GM18858 (cell line): Measurements from ENCODE around the gene ARHGAP33.
A peak's percentile ranks its signal among the peaks of the same experiment; 100 is the strongest.

Source experiments
- ATAC-seq: cut with Tn5 transposase; IDR thresholded peaks from one replicate; pipeline ENCODE4 v1.9.1; 2021; ENCODE audit not compliant: unreplicated experiment

The ARHGAP33 gene

GRCh38 chr19:35739275-35740107 lies 35.9 kb upstream of the ARHGAP33 start:
- no peak for ATAC-seq

- ATAC-seq, result peak; percentile 14
Measured at GRCh38 chr19:35740108-35740422, 35.3 kb upstream of the ARHGAP33 start.

GRCh38 chr19:35740423-35741202 lies 34.8 kb upstream of the ARHGAP33 start:
- ATAC-seq, result peak; percentile 29

GRCh38 chr19:35741203-35741515 lies 34.2 kb upstream of the ARHGAP33 start:
- ATAC-seq, result no peak

- no peak for ATAC-seq
Measured at GRCh38 chr19:35742121-35742724, 33.1 kb upstream of the ARHGAP33 start, which contains the start of gene IGFLR1. Gene IGFLR1, minus strand, starts transcription at chr19:35742452. Its CDS starts 1,272 bp downstream, at chr19:35741180.

GRCh38 chr19:35743640-35744429 lies 31.5 kb upstream of the ARHGAP33 start:
- no peak for ATAC-seq

- ATAC-seq, result no peak
Measured at GRCh38 chr19:35744430-35745327, 30.7 kb upstream of the ARHGAP33 start.

GRCh38 chr19:35745328-35746086 lies 29.9 kb upstream of the ARHGAP33 start, which contains the start of the genes PSENEN and U2AF1L4:
Gene PSENEN, plus strand, starts transcription at chr19:35745651. Its CDS starts 280 bp downstream, at chr19:35745931.
Gene U2AF1L4, minus strand, starts transcription at chr19:35745418. Its CDS starts 27 bp downstream, at chr19:35745391.
- ATAC-seq, result peak; percentile 38

GRCh38 chr19:35746087-35746462 lies 29.3 kb upstream of the ARHGAP33 start:
- no peak for ATAC-seq

GRCh38 chr19:35746531-35746930 lies 28.8 kb upstream of the ARHGAP33 start:
- no peak for ATAC-seq

GRCh38 chr19:35748106-35749020 lies 27.0 kb upstream of the ARHGAP33 start, which contains the start of gene LIN37:
Gene LIN37, plus strand, starts transcription at chr19:35748576. Its CDS starts 149 bp downstream, at chr19:35748725.
- peak; percentile 65 for ATAC-seq

GRCh38 chr19:35750167-35750566 lies 25.2 kb upstream of the ARHGAP33 start:
- ATAC-seq, result no peak

- ATAC-seq, result no peak
Measured at GRCh38 chr19:35751839-35752745, 23.3 kb upstream of the ARHGAP33 start.

- ATAC-seq, result no peak
Measured at GRCh38 chr19:35752746-35753350, 22.5 kb upstream of the ARHGAP33 start.

- no peak for ATAC-seq
Measured at GRCh38 chr19:35753634-35754369, 21.6 kb upstream of the ARHGAP33 start.
